ENCODE measurements around the gene NRF1. TPM values are rescaled to one million over a fixed set of nuclear protein-coding genes. Genes with fewer than 3 reads are reported as not detected.
"Not testable (repeated sequence)": the region's sequence is repeated elsewhere in the genome, so short reads cannot be mapped to it uniquely, and the experiment has no call there.

Gene NRF1
- total RNA-seq, 1 experiment from 2014 or later: 13.6 TPM

DNA sequence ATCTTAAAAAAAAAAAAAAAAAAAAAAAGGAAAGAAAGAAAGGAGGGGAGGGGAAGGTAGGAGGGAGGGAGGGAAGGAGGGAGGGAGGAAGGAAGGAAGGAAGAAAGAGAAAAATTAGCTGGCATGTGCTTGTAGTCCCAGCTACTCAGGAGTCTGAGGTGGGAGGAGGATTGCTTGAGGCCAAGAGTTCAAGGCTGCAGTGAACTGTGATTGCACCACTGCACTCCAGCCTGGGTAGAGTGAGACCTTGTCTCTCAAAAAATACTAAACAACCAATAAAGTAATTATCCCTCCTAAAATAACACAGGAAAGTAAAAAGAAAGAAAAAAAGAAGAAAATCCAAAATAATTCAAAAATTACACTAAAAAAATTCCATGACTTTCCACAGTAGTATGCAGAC lies 13.8 kb upstream of the NRF1 start:
- POLR2A ChIA-PET (ENCODE audit: unreplicated experiment): no interaction called here

DNA sequence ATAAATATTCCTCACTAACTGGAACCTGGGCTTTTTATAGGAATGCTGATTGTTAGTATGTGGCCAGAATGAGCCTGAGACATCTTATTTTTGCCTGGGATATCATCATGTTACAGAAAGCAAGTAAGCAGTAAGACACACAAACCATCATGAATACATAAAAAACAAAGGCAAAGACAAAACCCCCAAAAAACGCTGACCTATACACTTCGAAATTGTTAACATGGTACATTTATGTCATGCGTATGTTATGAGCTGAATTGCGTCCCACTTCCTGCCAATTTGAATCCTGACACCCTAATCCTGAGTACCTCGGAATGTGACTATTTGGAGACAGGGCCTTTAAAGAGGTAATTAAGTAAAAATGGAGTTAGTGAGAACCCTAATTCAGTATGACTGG lies 12.3 kb upstream of the NRF1 start:
- DNase-seq: no peak
- Histone ChIP-seq H3K27ac (ENCODE audit: low read length) (no peak overlapping the region), H3K36me3 (ENCODE audit: low read depth, low read length) (no peaks in the 10 kb centered on the region), H3K79me2 (ENCODE audit: low read length) (no peaks in the 10 kb centered on the region), H3F3A (ENCODE audit: low read length, unreplicated experiment) (no peaks in the 10 kb centered on the region), H4K20me1 (ENCODE audit: low read length) (no peaks in the 10 kb centered on the region), H3K9me2 (replicated peaks; ENCODE audit: low read length) (no peaks in the 10 kb centered on the region), H3K4me2 (ENCODE audit: low read length) (no peak overlapping the region), H2AFZ (ENCODE audit: low read length) (no peak overlapping the region), H3K27me3 (ENCODE audit: low read length) (no peaks in the 10 kb centered on the region), H3K4me1 (ENCODE audit: insufficient read depth, low read length) (no peaks in the 10 kb centered on the region), H3K9ac (ENCODE audit: low read length) (no peak overlapping the region), H3K9me3 (ENCODE audit: low read length) (no peaks in the 10 kb centered on the region), H3K4me3 (ENCODE audit: low read length) (no peak overlapping the region)
- no TSS peak for BruUV-seq (replicated peaks)
- ChIA-PET CTCF (interaction anchor here (0.5 kb wide), 1 partner anchor 180 kb away, joined by 3 read pairs; no protein-coding TSS in a partner anchor), POLR2A (ENCODE audit: unreplicated experiment) (no interaction called here)
- TF ChIP-seq EZH2phosphoT487 (IDR thresholded peaks at IDR 0.05; ENCODE audit: borderline replicate concordance, low read length) (no peak), EZH2 (IDR thresholded peaks at IDR 0.05; ENCODE audit: low read length, unreplicated experiment) (no peak)
- TF ChIP-seq, protein P1, sequence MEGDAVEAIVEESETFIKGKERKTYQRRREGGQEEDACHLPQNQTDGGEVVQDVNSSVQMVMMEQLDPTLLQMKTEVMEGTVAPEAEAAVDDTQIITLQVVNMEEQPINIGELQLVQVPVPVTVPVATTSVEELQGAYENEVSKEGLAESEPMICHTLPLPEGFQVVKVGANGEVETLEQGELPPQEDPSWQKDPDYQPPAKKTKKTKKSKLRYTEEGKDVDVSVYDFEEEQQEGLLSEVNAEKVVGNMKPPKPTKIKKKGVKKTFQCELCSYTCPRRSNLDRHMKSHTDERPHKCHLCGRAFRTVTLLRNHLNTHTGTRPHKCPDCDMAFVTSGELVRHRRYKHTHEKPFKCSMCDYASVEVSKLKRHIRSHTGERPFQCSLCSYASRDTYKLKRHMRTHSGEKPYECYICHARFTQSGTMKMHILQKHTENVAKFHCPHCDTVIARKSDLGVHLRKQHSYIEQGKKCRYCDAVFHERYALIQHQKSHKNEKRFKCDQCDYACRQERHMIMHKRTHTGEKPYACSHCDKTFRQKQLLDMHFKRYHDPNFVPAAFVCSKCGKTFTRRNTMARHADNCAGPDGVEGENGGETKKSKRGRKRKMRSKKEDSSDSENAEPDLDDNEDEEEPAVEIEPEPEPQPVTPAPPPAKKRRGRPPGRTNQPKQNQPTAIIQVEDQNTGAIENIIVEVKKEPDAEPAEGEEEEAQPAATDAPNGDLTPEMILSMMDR (conservative IDR thresholded peaks at IDR 0.05; ENCODE audit: low read depth, low read length): no peak
- intact Hi-C loops (cut with micrococcal nuclease): loop anchor here (5.0 kb wide), 1 partner anchor 67 kb away; no protein-coding TSS in a partner anchor
- ATAC-seq: no peak

More for the DNA sequence above, 13.8 kb upstream of the NRF1 start:
- no peak overlapping the region for H3K4me2 ChIP-seq (ENCODE audit: low read length)
- ATAC-seq (no peak), DNase-seq (no peak)
- CTCF ChIA-PET: interaction anchor here (0.6 kb wide), 1 partner anchor 416 kb away, joined by 3 read pairs; no protein-coding TSS in a partner anchor
- H2AFZ ChIP-seq (ENCODE audit: low read length): no peak overlapping the region
- H4K20me1 ChIP-seq (ENCODE audit: low read length): no peaks in the 10 kb centered on the region
- H3K79me2 ChIP-seq (ENCODE audit: low read length): no peaks in the 10 kb centered on the region
- no peaks in the 10 kb centered on the region for H3K9me3 ChIP-seq (ENCODE audit: low read length)
- H3K9me2 ChIP-seq (replicated peaks; ENCODE audit: low read length): no peaks in the 10 kb centered on the region
- H3K36me3 ChIP-seq (ENCODE audit: low read depth, low read length): no peaks in the 10 kb centered on the region
- intact Hi-C loops (cut with micrococcal nuclease): loop anchor here (5.0 kb wide), 1 partner anchor 65 kb away; no protein-coding TSS in a partner anchor
- H3K27me3 ChIP-seq (ENCODE audit: low read length): no peaks in the 10 kb centered on the region
- H3K9ac ChIP-seq (ENCODE audit: low read length): no peak overlapping the region
- no peak overlapping the region for H3K4me3 ChIP-seq (ENCODE audit: low read length)
- no peak overlapping the region for H3K27ac ChIP-seq (ENCODE audit: low read length)
- no peaks in the 10 kb centered on the region for H3F3A ChIP-seq (ENCODE audit: low read length, unreplicated experiment)
- BruUV-seq (replicated peaks): no TSS peak
- TF ChIP-seq, protein P1 (conservative IDR thresholded peaks at IDR 0.05; ENCODE audit: low read depth, low read length): no peak
- TF ChIP-seq EZH2 (IDR thresholded peaks at IDR 0.05; ENCODE audit: low read length, unreplicated experiment) (no peak), EZH2phosphoT487 (IDR thresholded peaks at IDR 0.05; ENCODE audit: borderline replicate concordance, low read length) (no peak)
- no peaks in the 10 kb centered on the region for H3K4me1 ChIP-seq (ENCODE audit: insufficient read depth, low read length)

DNA sequence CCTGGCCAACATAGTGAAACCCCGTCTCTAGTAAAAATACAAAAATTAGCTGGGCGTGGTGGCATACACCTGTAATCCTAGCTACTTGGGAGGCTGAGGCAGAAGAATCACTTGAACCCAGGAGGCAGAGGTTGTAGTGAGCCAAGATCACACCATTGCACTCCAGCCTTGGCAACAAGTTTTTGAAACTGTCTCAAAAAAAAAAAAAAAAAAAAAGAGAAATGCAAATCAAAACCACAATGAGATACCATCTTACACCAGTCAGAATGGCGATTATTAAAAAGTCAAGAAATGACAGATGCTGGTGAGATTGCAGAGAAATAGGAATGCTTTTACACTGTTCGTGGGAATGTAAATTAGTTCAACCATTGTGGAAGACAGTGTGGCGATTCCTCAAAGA lies 7.9 kb upstream of the NRF1 start:
- not testable (repeated sequence) for BruUV-seq (replicated peaks)

DNA sequence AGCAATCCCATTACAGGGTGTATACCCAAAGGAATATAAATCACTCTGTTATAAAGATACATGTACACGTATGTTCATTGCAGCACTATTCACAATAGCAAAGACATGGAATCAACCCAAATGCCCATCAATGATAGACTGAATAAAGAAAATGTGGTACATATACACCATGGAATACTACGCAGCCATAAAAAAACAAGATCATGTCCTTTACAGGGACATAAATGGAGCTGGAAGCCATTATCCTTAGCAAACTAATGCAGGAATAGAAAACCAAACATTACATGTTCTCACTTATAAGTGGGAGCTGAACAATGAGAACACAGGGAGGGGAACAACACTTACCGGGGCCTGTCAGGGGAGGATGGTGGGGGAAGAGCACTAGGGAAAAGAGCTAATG lies 7.5 kb upstream of the NRF1 start:
- H3K9me3 ChIP-seq (ENCODE audit: low read length); H3K9me2 ChIP-seq (replicated peaks; ENCODE audit: low read length); H3K27me3 ChIP-seq (ENCODE audit: low read length); H3F3A ChIP-seq (ENCODE audit: low read length, unreplicated experiment); H3K4me3 ChIP-seq (ENCODE audit: low read length); intact Hi-C loops (cut with micrococcal nuclease); DNase-seq; CTCF ChIA-PET; H3K9ac ChIP-seq (ENCODE audit: low read length); BruUV-seq (replicated peaks); POLR2A ChIA-PET (ENCODE audit: unreplicated experiment); H3K4me2 ChIP-seq (ENCODE audit: low read length); ATAC-seq; H4K20me1 ChIP-seq (ENCODE audit: low read length); H3K27ac ChIP-seq (ENCODE audit: low read length); H3K4me1 ChIP-seq (ENCODE audit: insufficient read depth, low read length); H2AFZ ChIP-seq (ENCODE audit: low read length); H3K79me2 ChIP-seq (ENCODE audit: low read length): not testable (repeated sequence)
- H3K36me3 ChIP-seq (ENCODE audit: low read depth, low read length): peaks cover 12% of the 10 kb centered on the region; the same call in 1 of the 2 replicates

More for the DNA sequence above, 7.9 kb upstream of the NRF1 start:
- H3K27ac ChIP-seq (ENCODE audit: low read length); H3F3A ChIP-seq (ENCODE audit: low read length, unreplicated experiment); ATAC-seq; H3K9me3 ChIP-seq (ENCODE audit: low read length); H3K4me2 ChIP-seq (ENCODE audit: low read length); DNase-seq; H3K27me3 ChIP-seq (ENCODE audit: low read length); intact Hi-C loops (cut with micrococcal nuclease); POLR2A ChIA-PET (ENCODE audit: unreplicated experiment); H3K79me2 ChIP-seq (ENCODE audit: low read length); H3K9ac ChIP-seq (ENCODE audit: low read length); H3K4me3 ChIP-seq (ENCODE audit: low read length); H2AFZ ChIP-seq (ENCODE audit: low read length); CTCF ChIA-PET; H3K9me2 ChIP-seq (replicated peaks; ENCODE audit: low read length); H4K20me1 ChIP-seq (ENCODE audit: low read length); H3K4me1 ChIP-seq (ENCODE audit: insufficient read depth, low read length): not testable (repeated sequence)
- peaks cover 10% of the 10 kb centered on the region; the same call in 1 of the 2 replicates for H3K36me3 ChIP-seq (ENCODE audit: low read depth, low read length)
